ENCODE results near the gene LRRC4C.

DNA sequence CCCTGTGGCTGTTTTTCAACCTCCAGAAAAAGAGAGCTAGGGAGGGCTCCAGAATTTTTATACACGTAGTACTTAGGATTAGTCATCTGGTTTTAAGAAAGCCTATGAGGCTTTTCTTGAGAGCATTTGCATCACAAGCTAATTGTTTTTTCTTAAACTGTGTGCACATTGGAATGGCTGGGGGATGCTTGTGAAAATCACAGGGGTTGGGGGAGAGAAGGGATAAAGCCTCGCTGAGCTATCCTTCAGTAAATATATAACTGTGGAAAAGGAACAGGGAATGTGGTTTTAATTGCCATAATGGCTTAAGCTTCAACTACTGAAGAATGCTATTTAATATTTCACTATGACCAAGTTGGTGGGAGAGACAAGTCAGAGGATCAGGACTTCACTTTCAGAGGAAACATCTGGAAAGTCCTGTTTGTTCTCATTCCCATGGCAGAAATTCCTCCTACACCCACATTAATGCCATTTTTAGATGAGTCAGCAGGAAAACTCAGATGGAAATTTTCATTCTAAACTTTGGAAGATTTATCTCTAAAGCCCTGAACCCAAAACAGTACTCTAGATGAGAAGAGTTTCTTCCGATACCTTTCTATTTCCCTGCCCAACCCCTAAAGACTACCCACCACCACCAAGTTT lies 591.3 kb downstream of the LRRC4C start:
- TF ChIP-seq CTCF (IDR thresholded peaks at IDR 0.05), result no peak
- no peak for TF ChIP-seq POLR2A (IDR thresholded peaks at IDR 0.05)
